Ectodermal cell (in vitro differentiated cells): ENCODE data around the gene FAM241B.

Experiments
- H3K27ac ChIP-seq: 2 replicates; pipeline ENCODE4 v1.7.0; 2013; ENCODE audit warnings: mild to moderate bottlenecking, low read depth, low read length; ENCODE audit not compliant: insufficient read depth, poor library complexity, severe bottlenecking
- H3K27me3 ChIP-seq: 2 replicates; pipeline ENCODE4 v1.7.0; 2013; ENCODE audit warnings: mild to moderate bottlenecking, low read length; ENCODE audit not compliant: insufficient read depth, control insufficient read depth, poor library complexity, severe bottlenecking
- H3K36me3 ChIP-seq: one replicate; pipeline ENCODE4 v1.7.0; 2013; ENCODE audit warnings: low read length; ENCODE audit not compliant: control insufficient read depth, insufficient read depth
- H3K4me1 ChIP-seq: one replicate; pipeline ENCODE4 v1.7.0; 2013; ENCODE audit warnings: low read length; ENCODE audit not compliant: control insufficient read depth, insufficient read depth
- H3K4me3 ChIP-seq: 2 replicates; pipeline ENCODE4 v1.7.0; 2013; ENCODE audit warnings: low read depth, low read length, control low read depth; ENCODE audit not compliant: insufficient read depth
- H3K9me3 ChIP-seq: 2 replicates; pipeline ENCODE4 v1.7.0; 2013; ENCODE audit warnings: mild to moderate bottlenecking, low read length, moderate library complexity; ENCODE audit not compliant: control insufficient read depth
- WGBS, 2 experiments: methylation state at CpG; one replicate each; pipeline ENCODE4 v1.1.7; 2013; ENCODE audit warnings: missing lambda C conversion rate in 2 of 2; 5-methylcytosine and 5-hydroxymethylcytosine counted together

The FAM241B gene

GRCh38 chr10:69666756-69667155 is 36.7 kb downstream of the FAM241B start:
- 93 to 96% methylated on average over 4 of the region's 4 CpGs for WGBS, 2 experiments

DNA sequence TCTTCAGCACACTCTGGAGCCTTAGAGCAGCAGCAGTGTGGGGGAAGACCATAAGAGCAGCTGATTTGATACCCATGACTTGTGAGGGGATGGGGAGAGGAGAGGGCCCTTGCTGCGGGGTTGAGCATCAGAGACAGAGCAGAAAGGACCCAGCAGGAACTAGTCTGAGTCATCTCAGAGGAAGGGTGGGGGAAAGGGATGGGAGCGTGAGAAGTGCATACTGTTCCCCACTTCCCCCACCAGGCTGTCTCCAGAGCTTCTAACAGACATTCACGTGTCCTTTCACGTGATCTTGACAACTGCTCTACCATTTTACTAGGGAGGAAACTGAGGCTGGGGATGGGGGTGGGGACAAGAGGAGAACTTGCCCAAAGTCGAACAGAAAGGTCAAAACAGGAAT is 38.7 kb downstream of the FAM241B start:
- Histone ChIP-seq H3K27me3 (no peaks in the 10 kb centered on the region), H3K4me3 (no peak overlapping the region), H3K9me3 (no peaks in the 10 kb centered on the region), H3K27ac (no peak overlapping the region), H3K36me3 (no peaks in the 10 kb centered on the region), H3K4me1 (peaks cover 10% of the 10 kb centered on the region)
- WGBS, 2 experiments, result 85 to 91% methylated on average over 5 of the region's 5 CpGs

More at GRCh38 chr10:69666756-69667155, 36.7 kb downstream of the FAM241B start:
- Histone ChIP-seq H3K27ac (no peak overlapping the region), H3K4me1 (peaks cover 10% of the 10 kb centered on the region), H3K36me3 (no peaks in the 10 kb centered on the region), H3K27me3 (no peaks in the 10 kb centered on the region), H3K9me3 (no peaks in the 10 kb centered on the region), H3K4me3 (no peak overlapping the region)

- 78 to 84% methylated on average over 4 of the region's 4 CpGs for WGBS, 2 experiments
Observed at GRCh38 chr10:69669409-69669808, 39.4 kb downstream of the FAM241B start.

DNA sequence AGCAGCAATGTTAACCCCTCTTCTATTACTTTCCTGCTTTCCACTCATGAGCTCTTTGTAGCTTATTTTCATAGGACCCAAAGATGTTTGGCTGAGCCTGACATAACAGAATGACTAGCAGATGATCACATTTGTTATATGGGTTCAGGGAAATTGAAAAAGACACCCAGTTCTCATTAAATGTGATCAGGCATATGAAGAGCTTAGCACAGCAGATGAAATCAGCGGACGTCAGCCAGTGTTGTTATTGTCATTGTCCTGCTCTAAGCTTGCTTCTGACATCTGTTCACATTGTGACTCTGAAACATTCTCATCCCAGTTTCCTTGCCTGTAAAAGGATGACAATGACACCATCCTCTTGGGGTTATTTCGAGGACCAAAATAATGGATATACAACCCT is 43.5 kb downstream of the FAM241B start:
- Histone ChIP-seq H3K27ac (no peak overlapping the region), H3K36me3 (no peaks in the 10 kb centered on the region), H3K9me3 (no peaks in the 10 kb centered on the region), H3K4me1 (peaks cover 10% of the 10 kb centered on the region), H3K27me3 (no peaks in the 10 kb centered on the region), H3K4me3 (no peak overlapping the region)
- 90 to 96% methylated on average over 2 to 3 of the region's 3 CpGs for WGBS, 2 experiments

More at GRCh38 chr10:69669409-69669808, 39.4 kb downstream of the FAM241B start:
- Histone ChIP-seq H3K4me1 (peaks cover 10% of the 10 kb centered on the region), H3K36me3 (no peaks in the 10 kb centered on the region), H3K9me3 (no peaks in the 10 kb centered on the region), H3K27me3 (no peaks in the 10 kb centered on the region), H3K4me3 (no peak overlapping the region), H3K27ac (no peak overlapping the region)

GRCh38 chr10:69674786-69675185 is 44.7 kb downstream of the FAM241B start:
- Histone ChIP-seq H3K4me3 (no peak overlapping the region), H3K9me3 (no peaks in the 10 kb centered on the region), H3K27me3 (no peaks in the 10 kb centered on the region), H3K36me3 (no peaks in the 10 kb centered on the region), H3K27ac (no peak overlapping the region), H3K4me1 (no peaks in the 10 kb centered on the region)
- 91 to 94% methylated on average over 2 of the region's 2 CpGs for WGBS, 2 experiments

DNA sequence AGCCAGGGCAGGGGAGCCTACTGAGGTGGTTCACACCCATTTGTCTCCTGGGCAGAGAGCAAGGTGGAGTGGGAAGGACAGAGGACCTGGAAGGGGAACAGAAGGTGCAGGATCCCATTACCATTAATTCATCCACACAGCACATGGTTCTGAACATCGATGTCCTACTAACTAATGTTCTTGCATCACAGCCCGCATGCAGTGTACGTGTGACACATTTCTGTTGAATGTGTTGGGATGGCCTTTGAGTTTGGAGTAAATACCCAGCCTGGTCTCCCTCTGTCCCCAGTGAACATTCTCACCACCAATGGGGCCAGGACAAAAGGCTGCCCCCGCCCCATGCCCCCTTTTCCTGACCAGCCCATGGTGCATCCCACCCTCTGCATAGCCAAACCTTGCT is 46.3 kb downstream of the FAM241B start:
- H3K36me3 ChIP-seq, result no peaks in the 10 kb centered on the region
- no peaks in the 10 kb centered on the region for H3K27me3 ChIP-seq
- WGBS, 2 experiments, result 84 to 86% methylated on average over 4 of the region's 4 CpGs
- no peaks in the 10 kb centered on the region for H3K4me1 ChIP-seq
- H3K4me3 ChIP-seq, result no peak overlapping the region
- H3K27ac ChIP-seq, result no peak overlapping the region
- no peaks in the 10 kb centered on the region for H3K9me3 ChIP-seq

DNA sequence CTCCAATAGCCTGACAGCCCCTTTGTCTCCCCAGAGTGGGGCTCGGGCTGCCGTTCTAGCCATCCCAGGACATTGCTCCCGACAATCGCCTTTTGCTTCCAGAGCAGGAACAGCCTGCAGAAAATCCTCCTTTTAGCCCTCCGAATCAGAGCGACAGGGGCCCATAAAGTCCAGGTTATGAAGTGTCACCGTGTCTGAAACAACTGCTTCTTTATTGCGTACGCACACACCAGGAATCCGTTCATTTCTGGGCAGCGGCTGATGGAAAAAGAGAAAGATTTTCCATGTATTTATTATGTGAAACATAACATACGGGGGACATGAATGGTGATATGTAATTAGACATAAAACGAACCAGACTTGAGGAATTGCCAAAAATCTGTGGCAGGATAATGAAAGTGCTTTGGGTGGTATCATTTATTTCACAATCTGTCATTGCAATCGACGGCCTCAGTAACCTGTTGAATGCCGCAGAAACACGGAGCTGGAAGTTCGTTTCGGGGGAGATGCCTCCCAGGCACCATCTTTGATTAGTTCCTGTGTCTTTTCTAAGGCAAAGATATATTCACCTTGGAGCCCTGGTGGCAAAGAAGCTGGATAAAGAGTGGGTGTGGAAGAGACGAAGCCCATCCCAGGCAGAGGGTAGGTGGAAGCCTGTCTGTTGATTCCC is 48.1 kb downstream of the FAM241B start:
- Histone ChIP-seq H3K4me3 (no peak overlapping the region), H3K27me3 (no peaks in the 10 kb centered on the region), H3K4me1 (no peaks in the 10 kb centered on the region), H3K27ac (no peak overlapping the region), H3K9me3 (no peaks in the 10 kb centered on the region), H3K36me3 (no peaks in the 10 kb centered on the region)
- 84 to 85% methylated on average over 20 of the region's 20 CpGs for WGBS, 2 experiments

DNA sequence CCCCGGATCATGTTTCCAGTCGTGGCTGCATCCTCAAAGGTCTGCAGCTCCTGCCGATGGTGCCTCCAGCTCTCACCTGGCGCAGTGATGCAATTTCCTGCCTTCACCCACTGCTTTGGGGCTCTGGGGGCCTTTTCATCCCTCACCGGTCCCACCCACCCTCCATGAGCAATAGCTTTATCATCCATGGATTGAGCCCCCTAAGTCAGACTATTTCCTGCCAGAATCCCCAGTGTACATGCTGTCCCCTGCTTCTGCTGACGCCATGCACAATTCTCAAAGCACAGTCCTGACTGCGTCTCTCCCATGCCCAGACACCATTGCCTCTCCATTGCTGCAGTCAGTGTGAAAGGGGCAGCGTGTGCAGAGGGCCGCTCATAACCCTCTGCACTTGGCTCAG is 49.7 kb downstream of the FAM241B start:
- Histone ChIP-seq H3K4me1 (no peaks in the 10 kb centered on the region), H3K27me3 (no peaks in the 10 kb centered on the region), H3K9me3 (no peaks in the 10 kb centered on the region), H3K36me3 (no peaks in the 10 kb centered on the region), H3K27ac (no peak overlapping the region), H3K4me3 (no peak overlapping the region)
- 85 to 87% methylated on average over 9 of the region's 9 CpGs for WGBS, 2 experiments

- Histone ChIP-seq H3K4me3 (no peak overlapping the region), H3K9me3 (no peaks in the 10 kb centered on the region), H3K36me3 (no peaks in the 10 kb centered on the region), H3K27ac (no peak overlapping the region), H3K27me3 (no peaks in the 10 kb centered on the region), H3K4me1 (no peaks in the 10 kb centered on the region)
- 95 to 97% methylated on average over 4 of the region's 4 CpGs for WGBS, 2 experiments
Observed at GRCh38 chr10:69680610-69681009, 50.6 kb downstream of the FAM241B start.

DNA sequence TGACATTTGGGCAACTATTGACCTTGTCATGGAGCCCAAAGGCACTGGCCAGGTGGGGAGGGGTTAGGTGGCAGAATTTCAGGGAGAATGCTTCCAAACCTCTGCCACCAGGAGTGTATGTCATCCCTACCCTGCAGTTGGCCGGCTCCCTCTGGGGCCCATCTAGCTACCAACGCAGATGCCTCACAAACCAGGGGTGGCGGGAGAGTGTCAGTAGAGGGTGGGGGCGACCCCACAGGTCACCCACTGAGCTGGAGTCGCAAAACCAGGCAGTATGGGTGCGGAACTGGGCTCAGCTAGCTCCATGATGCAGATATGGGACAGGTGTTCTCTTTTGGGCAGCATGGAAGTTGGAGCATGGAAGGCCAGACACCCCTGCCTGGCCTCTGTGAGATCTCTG is 51.4 kb downstream of the FAM241B start:
- Histone ChIP-seq H3K27ac (no peak overlapping the region), H3K9me3 (no peaks in the 10 kb centered on the region), H3K36me3 (no peaks in the 10 kb centered on the region), H3K4me3 (no peak overlapping the region), H3K4me1 (no peaks in the 10 kb centered on the region), H3K27me3 (no peaks in the 10 kb centered on the region)
- WGBS, 2 experiments, result 89 to 91% methylated on average over 6 of the region's 6 CpGs
